B cell (primary cell): ENCODE measurements around the gene KHDC4. TPM values are rescaled to one million over a fixed set of nuclear protein-coding genes. Genes with fewer than 3 reads are reported as not detected.

ENCODE experiments used
- ATAC-seq: fragments of 200-7000 bp; cut with Tn5 transposase; one replicate; pipeline ENCODE4 v1.10.0; 2021; ENCODE audit warnings: low read depth, mild to moderate bottlenecking, moderate number of reproducible peaks, moderate library complexity
- CTCF ChIA-PET: fragments of 350-600 bp; sonication (Branson Sonifier 250); formaldehyde crosslinking; loops from one replicate; lab custom pipeline; 2021; ENCODE audit warnings: antibody characterized with exemption, inconsistent platforms; lab: Charles Lee
- POLR2A ChIA-PET: fragments of 350-600 bp; sonication (Branson Sonifier 250); formaldehyde crosslinking; loops from one replicate; lab custom pipeline; 2021; ENCODE audit warnings: antibody characterized with exemption; lab: Charles Lee
- DNase-seq: peaks from one replicate; pipeline ENCODE4 v3.0.0; 2013
- H2AFZ ChIP-seq: 2 replicates; pipeline ENCODE4 v1.6.1; 2012; ENCODE audit warnings: mild to moderate bottlenecking, low read depth, low read length; ENCODE audit not compliant: insufficient read depth, poor library complexity, severe bottlenecking
- H3K27ac ChIP-seq, 2 donors: 1 replicate in 1 of 2; 2 replicates in 1 of 2; pipeline ENCODE4 v1.5.1; 2012 to 2013; ENCODE audit warnings: low read length in 2 of 2, mild to moderate bottlenecking in 2 of 2, moderate library complexity in 1 of 2
- H3K27me3 ChIP-seq, 4 experiments: fragments of 200-600 bp in 1 of 4; sonication (generic) in 1 of 4; replicated peaks in 1 of 4; 1 replicate in 2 of 4; 2 replicates in 2 of 4; pipeline versions ENCODE4 v1.6.1 to v1.7.0; 2013 to 2016; ENCODE audit warnings: low read length in 3 of 4, mild to moderate bottlenecking in 2 of 4, mixed read lengths in 1 of 4, moderate library complexity in 1 of 4; ENCODE audit not compliant: insufficient read depth in 4 of 4, control insufficient read depth in 3 of 4; ENCODE audit errors: control extremely low read depth in 1 of 4
- H3K36me3 ChIP-seq, 2 experiments: replicated peaks in 1 of 2; 1 replicate in 1 of 2; 2 replicates in 1 of 2; pipeline versions ENCODE4 v1.6.1 to v1.7.1; 2013; ENCODE audit warnings: low read length in 1 of 2; ENCODE audit not compliant: insufficient read depth in 2 of 2, control insufficient read depth in 1 of 2; ENCODE audit errors: control extremely low read depth in 1 of 2, extremely low read depth in 1 of 2
- H3K4me1 ChIP-seq, 2 donors: fragments of 200-600 bp in 1 of 2; sonication (generic) in 1 of 2; 1 replicate in 1 of 2; 2 replicates in 1 of 2; pipeline versions ENCODE4 v1.5.1 to v1.6.1; 2013 to 2017; ENCODE audit warnings: low read length in 2 of 2; ENCODE audit not compliant: control insufficient read depth in 2 of 2, insufficient read depth in 2 of 2
- H3K4me2 ChIP-seq: replicated peaks from 2 replicates; pipeline ENCODE3; 2012; ENCODE audit warnings: mild to moderate bottlenecking, low read depth, low read length; ENCODE audit not compliant: poor library complexity, severe bottlenecking
- H3K4me3 ChIP-seq, 5 experiments: fragments of 200-600 bp in 1 of 5; sonication (generic) in 1 of 5; 1 replicate in 3 of 5; 2 replicates in 2 of 5; pipeline versions ENCODE4 v1.5.1 to v1.7.0; 2011 to 2016; ENCODE audit warnings: low read length in 4 of 5, mild to moderate bottlenecking in 4 of 5, low read depth in 2 of 5, control low read depth in 1 of 5, moderate library complexity in 1 of 5; ENCODE audit not compliant: insufficient read depth in 1 of 5; ENCODE audit errors: control extremely low read depth in 1 of 5, extremely low read depth in 1 of 5
- H3K79me2 ChIP-seq: fragments of 200-600 bp; sonication (generic); one replicate; pipeline ENCODE4 v1.6.0; 2016; ENCODE audit warnings: low read length; ENCODE audit not compliant: control insufficient read depth, insufficient read depth
- H3K9ac ChIP-seq: fragments of 200-600 bp; sonication (generic); 2 replicates; pipeline ENCODE4 v1.6.1; 2017; ENCODE audit warnings: mild to moderate bottlenecking, low read length, moderate library complexity
- H3K9me3 ChIP-seq, 3 donors: one replicate each; pipeline versions ENCODE4 v1.6.1 to v1.7.1; 2013; ENCODE audit warnings: low read length in 2 of 3; ENCODE audit not compliant: control insufficient read depth in 2 of 3, insufficient read depth in 1 of 3; ENCODE audit errors: control extremely low read depth in 1 of 3
- H4K20me1 ChIP-seq: 2 replicates; pipeline ENCODE4 v1.6.0; 2012; ENCODE audit warnings: mild to moderate bottlenecking, low read length; ENCODE audit not compliant: insufficient read depth, control insufficient read depth, poor library complexity, severe bottlenecking
- H3K27ac Mint-ChIP-seq: one replicate; pipeline ENCODE4 v1.8.0; 2021; ENCODE audit warnings: mixed read lengths
- H3K27me3 Mint-ChIP-seq: one replicate; pipeline ENCODE4 v1.8.0; 2021; ENCODE audit warnings: mixed read lengths
- H3K4me1 Mint-ChIP-seq: one replicate; pipeline ENCODE4 v1.8.0; 2021; ENCODE audit warnings: mixed read lengths
- H3K4me3 Mint-ChIP-seq: one replicate; pipeline ENCODE4 v1.8.0; 2021; ENCODE audit warnings: mixed read lengths
- H3K9me3 Mint-ChIP-seq: one replicate; pipeline ENCODE4 v1.8.0; 2022; ENCODE audit warnings: mixed read lengths; ENCODE audit not compliant: insufficient read depth
- EZH2 ChIP-seq: IDR thresholded peaks from 2 replicates; pipeline ENCODE4 v1.6.1; 2012; ENCODE audit warnings: borderline replicate concordance, low read depth, mild to moderate bottlenecking, moderate library complexity, low read length; ENCODE audit not compliant: insufficient read depth, poor library complexity, severe bottlenecking
- whole genome bisulfite sequencing: methylation state at CpG from one replicate; pipeline ENCODE4 v1.1.5; 2013; ENCODE audit warnings: missing lambda C conversion rate; ENCODE audit not compliant: insufficient coverage; 5-methylcytosine and 5-hydroxymethylcytosine counted together
- intact Hi-C: fragments of 100-400 bp; cut with micrococcal nuclease; formaldehyde crosslinking; loops from one replicate; pipeline ENCODE4 v1.10.0; 2022
- polyA plus RNA-seq: library from polyadenylated mRNA; depleted of rRNA; stranded (reverse); fragments of >200 nt; gene quantifications from 2 replicates; pipeline ENCODE4 v1.2.3, GENCODE V29; 2012
- total RNA-seq, 2 donors: library from RNA; stranded (reverse); fragments of 120-200 nt in 1 of 2; gene quantifications; 1 replicate in 1 of 2; 2 replicates in 1 of 2; pipeline versions ENCODE4 v1.2.3 to v1.2.4, GENCODE V29; 2013 to 2022
- TF ChIP-seq, protein P1 (sequence below): fragments of 200-600 bp; IDR thresholded peaks from one replicate; pipeline ENCODE4 v1.8.0; 2022; ENCODE audit warnings: antibody characterized with exemption, mild to moderate bottlenecking

KHDC4 gene
- total and polyA plus RNA-seq, 2 donors (not counting 1 experiment from before 2014, with no cell fraction given): 51.3 to 122 TPM

DNA sequence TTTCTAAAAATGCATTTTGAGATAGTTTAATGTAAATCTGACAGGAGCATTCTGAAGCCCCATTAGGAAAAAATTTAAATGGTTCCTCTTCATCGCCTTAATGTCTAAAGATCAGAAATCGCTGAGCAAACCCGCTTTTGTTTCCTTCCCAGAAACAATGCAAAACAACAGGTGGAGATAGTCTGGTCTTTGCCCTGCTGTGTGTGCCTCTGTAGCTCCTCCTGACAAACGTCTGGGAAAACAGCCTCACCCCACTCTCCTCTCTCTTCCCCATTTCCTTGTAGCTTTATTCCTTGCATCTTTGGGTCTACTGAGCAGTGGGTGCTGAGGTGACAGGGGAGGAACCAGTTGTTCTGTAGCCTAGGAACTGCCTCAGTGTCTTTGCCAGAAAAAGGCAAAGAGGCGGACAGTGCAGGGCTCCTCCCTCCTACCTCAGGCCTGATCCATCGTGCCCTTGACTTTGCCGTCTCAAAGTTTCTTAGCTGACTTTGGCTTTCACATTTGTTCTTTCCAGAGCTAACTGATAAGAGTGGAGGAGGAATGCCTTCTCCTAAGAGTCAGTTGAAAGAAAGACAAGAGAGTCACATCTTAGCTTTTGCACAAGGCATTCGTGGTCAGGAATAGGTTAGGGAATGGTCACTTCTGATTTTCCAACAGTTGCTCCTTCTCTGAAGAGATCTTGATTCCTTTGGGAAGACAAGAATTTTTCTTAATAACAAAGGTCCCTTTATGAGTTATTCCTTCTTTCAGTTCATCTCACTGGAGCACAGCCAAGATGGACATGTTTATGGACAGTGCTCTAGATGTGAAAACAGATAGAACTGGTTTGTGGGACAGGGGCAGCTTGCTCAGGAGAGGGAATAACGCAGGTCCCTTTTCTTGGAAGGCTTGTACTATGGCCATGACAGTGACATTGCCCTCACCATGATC lies 49.9 kb downstream of the KHDC4 start:
- no peaks in the 10 kb centered on the region for H4K20me1 ChIP-seq
- H3K4me1 ChIP-seq: peaks cover 8% of the 10 kb centered on the region in 2 donors
- ATAC-seq (no peak), DNase-seq (no peak)
- no peak overlapping the region for H3K27ac ChIP-seq
- Mint-ChIP-seq H3K27me3 (no peaks in the 10 kb centered on the region), H3K9me3 (no peaks in the 10 kb centered on the region), H3K4me3 (no peak overlapping the region), H3K27ac (no peak overlapping the region), H3K4me1 (peaks cover 9% of the 10 kb centered on the region)
- ChIA-PET POLR2A (no interaction called here), CTCF (interaction anchor here (1.4 kb wide), 1 partner anchor 48 kb away, joined by 3 read pairs; no protein-coding TSS in a partner anchor)
- H2AFZ ChIP-seq: no peak overlapping the region
- H3K27me3 ChIP-seq: no peaks in the 10 kb centered on the region
- no peak overlapping the region for H3K9ac ChIP-seq
- H3K4me3 ChIP-seq: no peak overlapping the region
- H3K36me3 ChIP-seq: peaks cover 0 to 4% of the 10 kb centered on the region in 2 experiments
- no peaks in the 10 kb centered on the region for H3K9me3 ChIP-seq
- intact Hi-C loops: no loop called here
- 88% methylated on average over 5 of the region's 9 CpGs for WGBS
- no peaks in the 10 kb centered on the region for H3K79me2 ChIP-seq
- TF ChIP-seq, protein P1, sequence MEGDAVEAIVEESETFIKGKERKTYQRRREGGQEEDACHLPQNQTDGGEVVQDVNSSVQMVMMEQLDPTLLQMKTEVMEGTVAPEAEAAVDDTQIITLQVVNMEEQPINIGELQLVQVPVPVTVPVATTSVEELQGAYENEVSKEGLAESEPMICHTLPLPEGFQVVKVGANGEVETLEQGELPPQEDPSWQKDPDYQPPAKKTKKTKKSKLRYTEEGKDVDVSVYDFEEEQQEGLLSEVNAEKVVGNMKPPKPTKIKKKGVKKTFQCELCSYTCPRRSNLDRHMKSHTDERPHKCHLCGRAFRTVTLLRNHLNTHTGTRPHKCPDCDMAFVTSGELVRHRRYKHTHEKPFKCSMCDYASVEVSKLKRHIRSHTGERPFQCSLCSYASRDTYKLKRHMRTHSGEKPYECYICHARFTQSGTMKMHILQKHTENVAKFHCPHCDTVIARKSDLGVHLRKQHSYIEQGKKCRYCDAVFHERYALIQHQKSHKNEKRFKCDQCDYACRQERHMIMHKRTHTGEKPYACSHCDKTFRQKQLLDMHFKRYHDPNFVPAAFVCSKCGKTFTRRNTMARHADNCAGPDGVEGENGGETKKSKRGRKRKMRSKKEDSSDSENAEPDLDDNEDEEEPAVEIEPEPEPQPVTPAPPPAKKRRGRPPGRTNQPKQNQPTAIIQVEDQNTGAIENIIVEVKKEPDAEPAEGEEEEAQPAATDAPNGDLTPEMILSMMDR: no peak
- no peak for TF ChIP-seq EZH2
- H3K4me2 ChIP-seq: no peak overlapping the region

DNA sequence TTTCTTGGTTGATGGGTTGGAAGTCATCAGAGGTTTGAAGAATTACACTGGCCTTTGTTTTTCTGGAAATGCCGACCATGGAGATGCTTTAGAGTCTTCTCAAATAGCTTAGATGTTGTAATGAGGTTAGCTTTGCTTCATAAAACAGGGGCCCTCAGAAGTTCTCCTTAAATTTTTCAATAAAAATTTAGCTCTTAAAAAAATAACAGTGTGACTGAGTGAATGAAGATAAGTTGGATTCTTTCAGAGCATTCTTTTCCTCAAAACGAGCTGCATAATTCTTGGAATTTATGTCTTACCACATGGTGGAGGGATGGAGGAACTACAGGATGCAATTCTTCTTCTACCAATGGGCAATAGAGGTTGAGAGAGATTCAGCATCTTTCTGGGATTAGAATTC lies 51.4 kb downstream of the KHDC4 start:
- no peak overlapping the region for H3K27ac Mint-ChIP-seq

More for the DNA sequence above, 51.4 kb downstream of the KHDC4 start:
- no peak overlapping the region for H3K27ac ChIP-seq
- no peak overlapping the region for H3K4me3 ChIP-seq
- H3K36me3 ChIP-seq: peaks cover 0 to 4% of the 10 kb centered on the region in 2 experiments
- no peaks in the 10 kb centered on the region for H3K27me3 ChIP-seq
- TF ChIP-seq, protein P1: no peak
- no peak for TF ChIP-seq EZH2
- no peak overlapping the region for H3K4me3 Mint-ChIP-seq
- WGBS: no CpG with 5 or more reads among the region's 2 CpGs
- intact Hi-C loops: no loop called here
- H3K79me2 ChIP-seq: no peaks in the 10 kb centered on the region
- peaks cover 8% of the 10 kb centered on the region in 2 donors for H3K4me1 ChIP-seq
- no peaks in the 10 kb centered on the region for H3K9me3 ChIP-seq
- peak overlapping the region; percentile 26 for H3K4me2 ChIP-seq
- no peak for ATAC-seq
- no peaks in the 10 kb centered on the region for H3K27me3 Mint-ChIP-seq
- no peak for DNase-seq
- no peaks in the 10 kb centered on the region for H4K20me1 ChIP-seq
- POLR2A ChIA-PET: interaction anchor here (0.6 kb wide), 1 partner anchor 31 kb away, joined by 4 read pairs; no protein-coding TSS in a partner anchor
- no peak overlapping the region for H2AFZ ChIP-seq
- CTCF ChIA-PET: interaction anchor here (0.7 to 0.8 kb wide), 2 partner anchors 154 to 181 kb away, joined by 3 read pairs; no protein-coding TSS in a partner anchor
- peaks cover 9% of the 10 kb centered on the region for H3K4me1 Mint-ChIP-seq
- no peak overlapping the region for H3K9ac ChIP-seq
- H3K9me3 Mint-ChIP-seq: no peaks in the 10 kb centered on the region
